HepG2 (cell line): ENCODE measurements around the gene WNT7A.

Source experiments
- FOXM1 ChIP-seq: sonication (generic); formaldehyde crosslinking; IDR thresholded peaks from 2 replicates; pipeline ENCODE4 v1.5.0; 2020; ENCODE audit warnings: missing genetic modification reagents
- JUNB ChIP-seq: sonication (generic); formaldehyde crosslinking; IDR thresholded peaks from 2 replicates; pipeline ENCODE4 v1.8.0; 2022; ENCODE audit warnings: missing genetic modification reagents, mild to moderate bottlenecking, borderline replicate concordance
- NFAT5 ChIP-seq: sonication (generic); formaldehyde crosslinking; IDR thresholded peaks from 2 replicates; pipeline ENCODE4 v1.4.0; 2020; ENCODE audit warnings: missing genetic modification reagents
- PAF1 ChIP-seq: IDR thresholded peaks from 2 replicates; pipeline ENCODE4 v1.6.1; 2016; ENCODE audit warnings: missing genetic modification reagents, missing compliant biosample characterization
- RFX5 ChIP-seq: IDR thresholded peaks from 2 replicates; pipeline ENCODE4 v1.6.1; 2011; ENCODE audit warnings: low read depth, low read length, improper control_type of control experiment
- RORA ChIP-seq: sonication (generic); formaldehyde crosslinking; IDR thresholded peaks from 2 replicates; pipeline ENCODE4 v1.5.0; 2020; ENCODE audit warnings: mild to moderate bottlenecking, missing genetic modification reagents, moderate library complexity
- SKIL ChIP-seq: sonication (generic); formaldehyde crosslinking; IDR thresholded peaks from 2 replicates; pipeline ENCODE4 v1.8.0; 2022; ENCODE audit warnings: missing genetic modification reagents, mild to moderate bottlenecking, moderate library complexity, borderline replicate concordance
- ZNF335 ChIP-seq: sonication (generic); formaldehyde crosslinking; IDR thresholded peaks from 2 replicates; pipeline ENCODE4 v1.4.0; 2020; ENCODE audit warnings: missing genetic modification reagents
- ZNF382 ChIP-seq: sonication (generic); formaldehyde crosslinking; IDR thresholded peaks from 2 replicates; pipeline ENCODE4 v1.5.0; 2020; ENCODE audit warnings: missing genetic modification reagents, mild to moderate bottlenecking, borderline replicate concordance
- ZNF501 ChIP-seq: sonication (generic); formaldehyde crosslinking; IDR thresholded peaks from 2 replicates; pipeline ENCODE4 v1.5.1; 2020; ENCODE audit warnings: mild to moderate bottlenecking, moderate library complexity, missing genetic modification reagents
- ZNF558 ChIP-seq: sonication (generic); formaldehyde crosslinking; IDR thresholded peaks from 2 replicates; pipeline ENCODE4 v1.9.0; 2022; ENCODE audit warnings: mild to moderate bottlenecking, missing genetic modification reagents, borderline replicate concordance
- ZNF616 ChIP-seq: sonication (generic); formaldehyde crosslinking; IDR thresholded peaks from 2 replicates; pipeline ENCODE4 v1.5.0; 2020; ENCODE audit warnings: low read depth, mild to moderate bottlenecking, missing genetic modification reagents
- ZNF777 ChIP-seq: sonication (generic); formaldehyde crosslinking; IDR thresholded peaks from 2 replicates; pipeline ENCODE4 v1.4.0; 2020; ENCODE audit warnings: missing genetic modification reagents
- ZSCAN12 ChIP-seq: sonication (generic); formaldehyde crosslinking; IDR thresholded peaks from 2 replicates; pipeline ENCODE4 v1.9.0; 2021; ENCODE audit warnings: mild to moderate bottlenecking, missing genetic modification reagents

GRCh38 chr3:13825311-13825579, 54.6 kb downstream of the WNT7A start:
- TF ChIP-seq NFAT5 (CRISPR knock-in tag) (no peak), ZNF558 (CRISPR knock-in tag) (no peak), ZNF335 (CRISPR knock-in tag) (no peak), ZNF616 (CRISPR knock-in tag) (no peak), ZNF777 (CRISPR knock-in tag) (no peak), RFX5 (no peak), FOXM1 (CRISPR knock-in tag) (no peak), ZNF382 (CRISPR knock-in tag) (no peak), ZSCAN12 (CRISPR knock-in tag) (no peak), SKIL (CRISPR knock-in tag) (no peak), PAF1 (no peak), ZNF501 (no peak), JUNB (CRISPR knock-in tag) (no peak), RORA (CRISPR knock-in tag) (no peak)
